Activated B cell treated with CpG ODN at 0.5 μM for 24 hours (primary cell): ENCODE data around the gene ENPP3. TPM values are rescaled to one million over a fixed set of nuclear protein-coding genes. Genes with fewer than 3 reads are reported as not detected.

ENCODE experiments used
- ATAC-seq: fragments of 200-7000 bp; cut with Tn5 transposase; one replicate; pipeline ENCODE4 v1.10.0; 2021; ENCODE audit warnings: low read depth, mild to moderate bottlenecking, moderate library complexity
- CTCF ChIA-PET: fragments of 350-600 bp; sonication (Branson Sonifier 250); formaldehyde crosslinking; loops from one replicate; lab custom pipeline; 2021; ENCODE audit warnings: antibody characterized with exemption; lab: Charles Lee
- POLR2A ChIA-PET: fragments of 350-600 bp; sonication (Branson Sonifier 250); formaldehyde crosslinking; loops from one replicate; lab custom pipeline; 2021; ENCODE audit warnings: antibody characterized with exemption; lab: Charles Lee
- DNase-seq: peaks from one replicate; pipeline ENCODE4 v3.0.0; 2022
- H3K27ac Mint-ChIP-seq: one replicate; pipeline ENCODE4 v1.8.0; 2020; ENCODE audit warnings: mixed read lengths
- H3K27me3 Mint-ChIP-seq: one replicate; pipeline ENCODE4 v1.8.0; 2021; ENCODE audit warnings: mixed read lengths
- H3K36me3 Mint-ChIP-seq: one replicate; pipeline ENCODE4 v1.8.0; 2021; ENCODE audit warnings: low read depth, mixed read lengths
- H3K4me1 Mint-ChIP-seq: one replicate; pipeline ENCODE4 v1.8.0; 2021; ENCODE audit warnings: mixed read lengths
- H3K4me3 Mint-ChIP-seq: one replicate; pipeline ENCODE4 v1.8.0; 2020; ENCODE audit warnings: mild to moderate bottlenecking, mixed read lengths
- H3K9me3 Mint-ChIP-seq: one replicate; pipeline ENCODE4 v1.8.0; 2020; ENCODE audit warnings: mixed read lengths
- intact Hi-C: fragments of 100-400 bp; cut with micrococcal nuclease; formaldehyde crosslinking; loops from one replicate; pipeline ENCODE4 v1.15.1; 2024
- total RNA-seq: library from RNA; stranded (reverse); gene quantifications from 2 replicates; pipeline ENCODE4 v1.2.3, GENCODE V29; 2022
- TF ChIP-seq, protein P1 (sequence below): fragments of 200-600 bp; IDR thresholded peaks from one replicate; pipeline ENCODE4 v1.8.0; 2022; ENCODE audit warnings: antibody characterized with exemption, mild to moderate bottlenecking

Gene ENPP3
- total RNA-seq, 1 donor from 2014 or later: 0.29 TPM

DNA sequence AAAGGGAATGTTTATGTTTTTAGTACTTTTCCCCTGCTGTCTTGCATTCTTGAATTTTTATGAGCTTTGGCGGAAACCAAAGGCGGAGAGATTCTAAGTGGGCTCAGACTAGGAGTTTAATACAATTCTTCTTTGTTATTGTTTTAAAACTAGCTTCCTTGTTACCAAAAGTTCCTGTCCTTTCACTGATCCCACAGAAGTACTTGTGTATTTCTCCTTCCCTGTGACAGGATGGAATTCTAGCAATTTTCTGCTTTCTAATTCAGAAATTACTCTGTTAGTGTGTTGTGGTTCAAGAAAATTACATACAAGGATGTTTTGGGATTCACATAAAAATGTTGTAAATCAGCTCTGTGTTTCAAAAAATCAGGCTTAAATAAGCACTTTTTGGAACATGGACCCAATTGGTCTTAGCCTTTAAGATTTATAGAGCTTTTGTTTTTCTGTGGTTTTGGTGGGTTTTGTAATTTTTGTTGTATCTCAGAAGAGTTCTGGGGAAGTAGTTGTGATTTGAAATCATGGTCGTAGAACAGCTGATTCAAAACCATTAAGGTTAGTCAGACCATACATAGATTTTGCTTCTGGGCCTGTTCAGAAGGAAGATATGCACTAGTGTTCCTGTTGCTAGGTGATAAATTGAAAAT, 91.3 kb downstream of the ENPP3 start:
- Mint-ChIP-seq H3K27me3 (no peaks in the 10 kb centered on the region), H3K4me1 (no peaks in the 10 kb centered on the region), H3K9me3 (no peaks in the 10 kb centered on the region), H3K36me3 (peaks cover 2% of the 10 kb centered on the region), H3K4me3 (no peak overlapping the region), H3K27ac (no peak overlapping the region)
- ChIA-PET CTCF (interaction anchor here (1.1 kb wide), 1 partner anchor 33 kb away, joined by 3 read pairs; no protein-coding TSS in a partner anchor), POLR2A (no interaction called here)
- intact Hi-C loops: no loop called here
- TF ChIP-seq, protein P1, sequence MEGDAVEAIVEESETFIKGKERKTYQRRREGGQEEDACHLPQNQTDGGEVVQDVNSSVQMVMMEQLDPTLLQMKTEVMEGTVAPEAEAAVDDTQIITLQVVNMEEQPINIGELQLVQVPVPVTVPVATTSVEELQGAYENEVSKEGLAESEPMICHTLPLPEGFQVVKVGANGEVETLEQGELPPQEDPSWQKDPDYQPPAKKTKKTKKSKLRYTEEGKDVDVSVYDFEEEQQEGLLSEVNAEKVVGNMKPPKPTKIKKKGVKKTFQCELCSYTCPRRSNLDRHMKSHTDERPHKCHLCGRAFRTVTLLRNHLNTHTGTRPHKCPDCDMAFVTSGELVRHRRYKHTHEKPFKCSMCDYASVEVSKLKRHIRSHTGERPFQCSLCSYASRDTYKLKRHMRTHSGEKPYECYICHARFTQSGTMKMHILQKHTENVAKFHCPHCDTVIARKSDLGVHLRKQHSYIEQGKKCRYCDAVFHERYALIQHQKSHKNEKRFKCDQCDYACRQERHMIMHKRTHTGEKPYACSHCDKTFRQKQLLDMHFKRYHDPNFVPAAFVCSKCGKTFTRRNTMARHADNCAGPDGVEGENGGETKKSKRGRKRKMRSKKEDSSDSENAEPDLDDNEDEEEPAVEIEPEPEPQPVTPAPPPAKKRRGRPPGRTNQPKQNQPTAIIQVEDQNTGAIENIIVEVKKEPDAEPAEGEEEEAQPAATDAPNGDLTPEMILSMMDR: no peak
- ATAC-seq (no peak), DNase-seq (no peak)

DNA sequence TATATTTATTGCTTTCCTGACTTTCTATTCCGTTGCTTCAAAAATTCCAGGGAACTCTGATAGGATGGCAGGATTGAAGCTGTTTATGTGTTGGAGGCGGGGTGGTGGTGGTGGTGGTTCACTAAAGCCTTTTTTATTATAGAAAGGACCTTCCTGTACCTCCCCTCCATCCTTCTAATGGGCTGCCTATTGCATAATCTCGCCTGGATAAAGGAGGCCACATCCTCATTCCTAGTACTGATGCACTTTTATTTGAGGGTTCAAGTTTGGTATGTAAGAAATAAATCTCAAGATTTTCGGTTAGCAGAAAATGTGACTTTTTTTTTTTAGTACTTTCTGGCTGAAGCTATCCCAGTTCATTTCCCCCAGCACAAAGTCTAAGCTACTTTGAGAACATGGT, 92.4 kb downstream of the ENPP3 start:
- H3K4me3 Mint-ChIP-seq: no peak overlapping the region
- intact Hi-C loops: no loop called here
- POLR2A ChIA-PET: interaction anchor here (0.6 kb wide), 1 partner anchor 980 kb away, joined by 3 read pairs; no protein-coding TSS in a partner anchor
- no peak overlapping the region for H3K27ac Mint-ChIP-seq
- H3K27me3 Mint-ChIP-seq: no peaks in the 10 kb centered on the region
- H3K9me3 Mint-ChIP-seq: no peaks in the 10 kb centered on the region
- TF ChIP-seq, protein P1: no peak
- no peaks in the 10 kb centered on the region for H3K4me1 Mint-ChIP-seq
- CTCF ChIA-PET: no interaction called here
- no peak for DNase-seq
- ATAC-seq: no peak
- peaks cover 2% of the 10 kb centered on the region for H3K36me3 Mint-ChIP-seq

DNA sequence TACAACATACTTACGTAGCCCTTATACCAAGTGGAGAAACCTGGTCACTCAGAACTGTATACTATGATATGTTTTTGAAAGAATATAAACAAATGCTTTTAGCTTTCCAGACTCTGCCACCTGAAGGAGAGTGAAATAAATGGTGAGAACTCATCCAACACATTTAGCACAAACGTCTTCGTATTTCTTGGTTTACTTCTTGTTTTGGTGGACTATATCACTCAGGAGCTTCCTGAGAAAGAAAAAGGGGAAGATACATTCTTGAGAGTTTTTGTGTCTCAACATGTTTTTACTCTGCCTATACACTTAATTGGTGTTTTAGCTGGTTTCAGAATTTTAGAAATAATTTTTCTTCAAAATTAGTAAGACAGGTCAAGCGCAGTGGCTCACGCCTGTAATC, 93.2 kb downstream of the ENPP3 start:
- Mint-ChIP-seq H3K4me1 (no peaks in the 10 kb centered on the region), H3K4me3 (no peak overlapping the region), H3K27me3 (no peaks in the 10 kb centered on the region), H3K36me3 (peaks cover 2% of the 10 kb centered on the region), H3K27ac (no peak overlapping the region), H3K9me3 (no peaks in the 10 kb centered on the region)
- intact Hi-C loops: no loop called here
- ATAC-seq (no peak), DNase-seq (no peak)
- TF ChIP-seq, protein P1: no peak
- ChIA-PET CTCF (no interaction called here), POLR2A (interaction anchor here (0.6 kb wide), 1 partner anchor 980 kb away, joined by 3 read pairs; no protein-coding TSS in a partner anchor)

DNA sequence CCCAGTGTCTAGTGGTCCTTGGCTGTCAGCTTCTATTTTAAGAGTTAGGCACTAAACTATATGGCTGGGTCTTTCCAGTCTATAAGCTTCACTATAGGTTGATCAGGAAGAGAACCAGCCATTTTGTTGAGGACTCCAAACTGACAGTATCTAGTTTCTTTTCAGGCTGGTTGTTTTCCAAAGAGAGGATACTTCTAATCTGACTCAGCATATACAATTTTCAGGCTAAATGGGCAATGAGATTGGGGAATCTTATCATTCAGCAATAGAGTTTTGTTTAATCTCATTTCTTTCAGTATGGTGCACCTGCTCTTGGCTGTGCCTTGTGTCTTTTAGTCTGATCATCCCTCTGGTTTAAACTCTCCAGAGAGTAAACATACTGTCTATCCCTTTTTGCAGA, 94.1 kb downstream of the ENPP3 start:
- DNase-seq: no peak
- Mint-ChIP-seq H3K4me3 (no peak overlapping the region), H3K27me3 (no peaks in the 10 kb centered on the region), H3K27ac (no peak overlapping the region), H3K9me3 (no peaks in the 10 kb centered on the region), H3K36me3 (peaks cover 1% of the 10 kb centered on the region), H3K4me1 (no peaks in the 10 kb centered on the region)
- ATAC-seq: no peak
- intact Hi-C loops: no loop called here
- ChIA-PET POLR2A (no interaction called here), CTCF (interaction anchor here (0.6 to 1.1 kb wide), 2 partner anchors 10 to 549 kb away, joined by 3 read pairs; no protein-coding TSS in a partner anchor)
- TF ChIP-seq, protein P1: no peak

DNA sequence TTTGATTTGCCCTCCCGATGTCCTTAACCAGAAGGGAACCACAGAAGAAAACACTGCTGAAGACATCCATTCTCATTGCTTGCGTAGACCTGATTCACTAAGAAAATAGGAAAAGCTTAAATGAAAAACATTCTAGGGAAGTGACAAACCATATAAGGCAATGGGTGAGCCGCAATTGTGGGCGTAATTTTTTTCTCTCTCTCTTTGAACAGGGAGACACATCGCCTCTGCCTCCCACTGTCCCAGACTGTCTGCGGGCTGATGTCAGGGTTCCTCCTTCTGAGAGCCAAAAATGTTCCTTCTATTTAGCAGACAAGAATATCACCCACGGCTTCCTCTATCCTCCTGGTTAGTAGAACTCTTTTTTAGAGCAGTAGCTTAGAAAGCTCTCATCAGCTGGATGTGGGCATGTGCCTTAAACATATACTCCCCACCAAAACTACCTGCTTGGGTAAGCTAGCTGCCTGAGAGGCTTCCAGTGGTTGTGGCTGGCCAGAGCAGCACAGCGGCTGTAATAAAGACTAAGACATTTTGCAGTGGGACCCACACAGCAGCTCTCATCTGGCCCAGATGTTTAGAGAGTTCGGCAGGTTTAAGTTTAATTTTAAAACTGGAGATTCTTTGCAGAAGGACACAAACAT, 96.4 kb downstream of the ENPP3 start:
- ATAC-seq: no peak
- Mint-ChIP-seq H3K4me1 (no peaks in the 10 kb centered on the region), H3K27ac (no peak overlapping the region), H3K4me3 (no peak overlapping the region), H3K9me3 (no peaks in the 10 kb centered on the region), H3K27me3 (no peaks in the 10 kb centered on the region), H3K36me3 (no peaks in the 10 kb centered on the region)
- ChIA-PET CTCF (no interaction called here), POLR2A (no interaction called here)
- no peak for DNase-seq
- TF ChIP-seq, protein P1: no peak
- intact Hi-C loops: no loop called here
